ENCODE measurements around the gene CAPN2.
"Not testable (repeated sequence)": the region's sequence is repeated elsewhere in the genome, so short reads cannot be mapped to it uniquely, and the experiment has no call there.

The CAPN2 gene

GRCh38 chr1:223739366-223740037, 27.2 kb downstream of the CAPN2 start:
- no peak for DNase-seq (ENCODE audit: low read depth, low spot score)

GRCh38 chr1:223740038-223740736, 27.8 kb downstream of the CAPN2 start:
- not testable (repeated sequence) for DNase-seq (ENCODE audit: low read depth, low spot score)

GRCh38 chr1:223741861-223742260, 29.5 kb downstream of the CAPN2 start:
- no peak for DNase-seq (ENCODE audit: low read depth, low spot score)

GRCh38 chr1:223742856-223743517, 30.6 kb downstream of the CAPN2 start:
- DNase-seq (ENCODE audit: low read depth, low spot score), result no peak

- no peak for DNase-seq (ENCODE audit: low read depth, low spot score)
Observed at GRCh38 chr1:223745731-223746130, 33.4 kb downstream of the CAPN2 start.

GRCh38 chr1:223747838-223748335, 35.5 kb downstream of the CAPN2 start:
- no peak for DNase-seq (ENCODE audit: low read depth, low spot score)

GRCh38 chr1:223748405-223748772, 36.0 kb downstream of the CAPN2 start:
- DNase-seq (ENCODE audit: low read depth, low spot score), result no peak

- no peak for DNase-seq (ENCODE audit: low read depth, low spot score)
Observed at GRCh38 chr1:223748773-223749733, 36.7 kb downstream of the CAPN2 start.

GRCh38 chr1:223750730-223751570, 38.6 kb downstream of the CAPN2 start:
- no peak for DNase-seq (ENCODE audit: low read depth, low spot score)

GRCh38 chr1:223751696-223752095, 39.4 kb downstream of the CAPN2 start:
- DNase-seq (ENCODE audit: low read depth, low spot score), result no peak

GRCh38 chr1:223752721-223753515, 40.6 kb downstream of the CAPN2 start:
- DNase-seq (ENCODE audit: low read depth, low spot score), result peak; percentile 75

GRCh38 chr1:223754681-223755431, 42.5 kb downstream of the CAPN2 start:
- DNase-seq (ENCODE audit: low read depth, low spot score), result no peak

GRCh38 chr1:223755432-223755792, 43.1 kb downstream of the CAPN2 start:
- DNase-seq (ENCODE audit: low read depth, low spot score), result no peak

- DNase-seq (ENCODE audit: low read depth, low spot score), result no peak
Observed at GRCh38 chr1:223755992-223756775, 43.8 kb downstream of the CAPN2 start.

- DNase-seq (ENCODE audit: low read depth, low spot score), result no peak
Observed at GRCh38 chr1:223756806-223757700, 44.7 kb downstream of the CAPN2 start.

- no peak for DNase-seq (ENCODE audit: low read depth, low spot score)
Observed at GRCh38 chr1:223758734-223759133, 46.4 kb downstream of the CAPN2 start.

- DNase-seq (ENCODE audit: low read depth, low spot score), result peak; percentile 65
Observed at GRCh38 chr1:223759273-223759672, 46.9 kb downstream of the CAPN2 start.

All from iPS DF 19.7 (cell line).